ENCODE data around the gene ZNF420. TPM values are rescaled to one million over a fixed set of nuclear protein-coding genes. Genes with fewer than 3 reads are reported as not detected.
"Not testable (repeated sequence)": the region's sequence is repeated elsewhere in the genome, so short reads cannot be mapped to it uniquely, and the experiment has no call there.

ZNF420 gene
- total RNA-seq, 2 donors from 2014 or later, result 8.5 to 14.2 TPM

DNA sequence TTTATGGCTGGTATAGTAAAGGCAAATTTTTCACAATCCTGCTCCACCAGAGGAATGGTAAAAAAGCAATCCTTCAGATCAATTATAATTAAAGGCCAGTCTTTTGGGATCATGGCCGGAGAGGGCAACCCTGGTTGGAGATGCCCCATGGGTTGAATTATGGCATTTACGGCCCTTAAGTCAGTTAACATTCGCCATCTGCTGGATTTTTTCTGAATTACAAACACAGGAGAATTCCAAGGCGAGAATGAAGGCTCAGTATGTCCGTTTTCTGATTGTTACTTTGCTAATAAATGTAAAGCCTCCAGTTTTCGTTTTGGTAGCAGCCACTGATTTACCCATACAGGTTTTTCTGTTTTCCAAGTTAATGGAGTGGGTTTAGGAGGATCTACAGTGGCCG lies 33.5 kb downstream of the ZNF420 start:
- peaks cover 100% of the 10 kb centered on the region in 2 donors for H3K36me3 Mint-ChIP-seq
- peaks cover 54 to 62% of the 10 kb centered on the region in 2 donors for H3K9me3 Mint-ChIP-seq
- ATAC-seq, result not testable (repeated sequence)

DNA sequence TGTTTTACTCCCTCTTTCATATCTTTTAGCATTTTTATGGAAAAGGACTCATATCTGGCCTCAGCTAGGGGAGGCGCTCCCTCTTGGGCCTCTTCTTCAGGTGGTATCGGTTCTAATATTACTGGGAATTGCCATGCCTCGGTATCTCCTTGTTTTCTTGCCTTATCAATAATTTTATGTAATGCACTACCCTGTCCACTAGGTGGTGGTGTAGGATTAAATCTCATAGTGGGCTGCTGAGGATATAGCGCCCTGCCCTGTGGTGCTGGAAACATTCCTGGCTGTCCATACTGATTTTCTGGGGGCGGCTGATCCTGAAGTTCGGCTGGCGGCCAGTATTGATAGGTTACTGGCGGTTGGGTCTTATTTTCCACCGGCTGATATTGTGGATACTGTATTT lies 35.8 kb downstream of the ZNF420 start:
- Mint-ChIP-seq H3K27ac (no peak overlapping the region), H3K36me3 (peaks cover 88 to 90% of the 10 kb centered on the region in 2 donors), H3K9me3 (peaks cover 60 to 65% of the 10 kb centered on the region in 2 donors)
- no peak for DNase-seq (ENCODE audit: low spot score in 2 of 2)
- no peak for ATAC-seq

More for the DNA sequence above, 33.5 kb downstream of the ZNF420 start:
- not testable (repeated sequence) for H3K27ac Mint-ChIP-seq; DNase-seq (ENCODE audit: low spot score in 2 of 2)

DNA sequence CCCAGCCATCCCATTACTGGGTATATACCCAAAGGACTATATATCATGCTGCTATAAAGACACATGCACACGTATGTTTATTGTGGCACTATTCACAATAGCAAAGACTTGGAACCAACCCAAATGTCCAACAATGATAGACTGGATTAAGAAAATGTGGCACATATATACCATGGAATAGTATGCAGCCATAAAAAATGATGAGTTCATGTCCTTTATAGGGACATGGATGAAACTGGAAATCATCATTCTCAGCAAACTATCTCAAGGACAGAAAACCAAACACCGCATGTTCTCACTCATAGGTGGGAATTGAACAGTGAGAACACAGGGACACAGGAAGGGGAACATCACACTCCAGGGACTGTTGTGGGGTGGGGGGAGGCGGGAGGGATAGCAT lies 43.9 kb downstream of the ZNF420 start:
- ATAC-seq; DNase-seq (ENCODE audit: low spot score in 2 of 2); H3K27ac Mint-ChIP-seq: not testable (repeated sequence)
- peaks cover 65 to 66% of the 10 kb centered on the region in 2 donors for H3K36me3 Mint-ChIP-seq
- H3K9me3 Mint-ChIP-seq, result peaks cover 50 to 52% of the 10 kb centered on the region in 2 donors

DNA sequence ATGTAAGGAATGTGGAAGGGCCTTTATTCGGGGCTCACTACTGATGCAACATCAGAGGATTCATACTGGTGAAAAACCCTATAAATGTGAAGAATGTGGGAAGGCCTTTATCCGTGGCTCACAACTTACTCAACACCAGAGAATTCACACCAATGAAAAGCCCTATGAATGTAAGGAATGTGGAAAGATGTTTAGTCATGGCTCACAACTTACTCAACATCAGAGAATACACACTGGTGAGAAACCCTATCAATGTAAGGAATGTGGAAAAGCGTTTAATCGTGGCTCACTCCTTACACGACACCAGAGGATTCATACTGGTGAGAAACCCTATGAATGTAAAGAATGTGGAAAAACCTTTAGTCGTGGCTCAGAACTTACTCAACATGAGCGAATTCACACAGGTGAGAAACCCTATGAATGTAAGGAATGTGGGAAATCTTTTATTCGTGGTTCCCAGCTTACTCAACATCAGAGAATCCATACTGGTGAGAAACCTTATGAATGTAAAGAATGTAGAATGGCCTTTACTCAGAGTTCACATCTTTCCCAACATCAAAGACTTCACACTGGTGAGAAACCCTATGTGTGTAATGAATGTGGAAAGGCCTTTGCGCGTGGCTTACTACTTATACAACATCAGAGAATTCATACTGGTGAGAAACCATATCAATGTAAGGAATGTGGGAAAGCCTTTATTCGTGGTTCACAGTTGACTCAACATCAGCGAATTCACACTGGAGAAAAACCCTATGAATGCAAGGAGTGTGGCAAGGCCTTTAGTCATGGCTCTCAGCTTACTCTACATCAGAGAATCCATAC lies 50.0 kb downstream of the ZNF420 start:
- Mint-ChIP-seq H3K9me3 (peaks cover 56 to 70% of the 10 kb centered on the region in 2 donors), H3K36me3 (peaks cover 84 to 91% of the 10 kb centered on the region in 2 donors), H3K27ac (no peak overlapping the region)

DNA sequence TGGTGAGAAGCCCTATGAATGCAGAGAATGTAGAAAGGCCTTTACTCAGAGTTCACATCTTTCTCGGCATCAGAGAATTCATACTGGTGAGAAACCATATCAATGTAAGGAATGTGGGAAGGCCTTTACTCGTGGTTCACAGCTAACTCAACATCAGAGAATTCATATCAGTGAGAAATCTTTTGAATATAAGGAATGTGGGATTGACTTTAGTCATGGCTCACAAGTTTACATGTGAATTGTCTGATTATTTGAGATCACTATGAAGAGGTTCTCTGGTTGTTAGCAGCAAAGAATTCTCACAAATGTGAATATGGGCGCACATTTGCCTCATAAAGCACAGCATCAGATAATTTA lies 50.6 kb downstream of the ZNF420 start:
- DNase-seq (ENCODE audit: low spot score in 2 of 2) (no peak), ATAC-seq (no peak)
- no peak overlapping the region for H3K27ac Mint-ChIP-seq
- peaks cover 87 to 91% of the 10 kb centered on the region in 2 donors for H3K36me3 Mint-ChIP-seq
- peaks cover 61 to 75% of the 10 kb centered on the region in 2 donors for H3K9me3 Mint-ChIP-seq

More for the DNA sequence above, 50.0 kb downstream of the ZNF420 start:
- peak in 1 of 2 donors; percentile 33 for ATAC-seq
- DNase-seq (ENCODE audit: low spot score in 2 of 2), result no peak

GRCh38 chr19:37136111-37136510 lies 57.9 kb downstream of the ZNF420 start:
- Mint-ChIP-seq H3K36me3 (peaks cover 74 to 76% of the 10 kb centered on the region in 2 donors), H3K9me3 (peaks cover 53 to 66% of the 10 kb centered on the region in 2 donors), H3K27ac (no peak overlapping the region)
- no peak for ATAC-seq
- DNase-seq (ENCODE audit: low spot score in 2 of 2), result no peak

DNA sequence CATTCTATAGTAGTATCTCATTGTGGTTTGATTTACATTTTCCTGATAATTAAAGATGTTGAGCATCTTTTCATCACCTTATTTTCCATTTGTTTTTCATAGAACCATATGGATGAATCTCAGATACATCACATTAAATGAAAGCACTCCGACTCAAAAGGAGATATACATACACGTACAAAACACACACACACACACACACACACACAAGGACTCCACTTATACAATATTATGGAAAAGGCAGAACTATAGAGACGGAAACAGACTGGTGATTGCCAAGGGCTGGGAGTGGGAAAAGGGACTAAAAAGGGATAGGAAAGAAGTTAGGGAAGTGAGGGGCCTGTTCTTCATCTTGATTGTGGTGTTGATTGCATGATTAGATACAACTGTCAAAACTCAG lies 70.0 kb downstream of the ZNF420 start:
- peaks cover 60% of the 10 kb centered on the region in 2 donors for H3K36me3 Mint-ChIP-seq
- DNase-seq (ENCODE audit: low spot score in 2 of 2) (no peak), ATAC-seq (no peak)
- H3K9me3 Mint-ChIP-seq, result peaks cover 39 to 44% of the 10 kb centered on the region in 2 donors
- no peak overlapping the region for H3K27ac Mint-ChIP-seq

DNA sequence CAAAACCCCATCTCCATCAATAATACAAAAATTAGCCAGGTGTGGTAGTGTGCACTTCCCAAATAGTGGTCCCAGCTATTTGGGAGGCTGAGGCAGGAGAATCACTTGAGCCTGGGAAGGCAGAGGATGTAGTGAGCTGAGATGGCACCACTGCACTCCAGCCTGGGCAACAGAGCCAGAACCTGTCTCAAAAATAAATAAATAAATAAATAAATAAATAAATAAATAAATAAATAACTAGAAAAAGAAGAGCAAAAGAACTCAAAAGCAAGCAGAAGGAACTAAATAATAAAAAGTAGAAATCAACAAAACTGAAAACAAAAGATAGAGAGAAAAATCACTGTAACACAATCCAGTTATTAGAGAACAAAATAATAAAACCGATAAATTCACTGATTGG lies 81.9 kb downstream of the ZNF420 start:
- Mint-ChIP-seq H3K27ac (no peak overlapping the region), H3K36me3 (peaks cover 89 to 93% of the 10 kb centered on the region in 2 donors), H3K9me3 (peaks cover 46 to 52% of the 10 kb centered on the region in 2 donors)
- DNase-seq (ENCODE audit: low spot score in 2 of 2), result no peak
- ATAC-seq, result no peak

DNA sequence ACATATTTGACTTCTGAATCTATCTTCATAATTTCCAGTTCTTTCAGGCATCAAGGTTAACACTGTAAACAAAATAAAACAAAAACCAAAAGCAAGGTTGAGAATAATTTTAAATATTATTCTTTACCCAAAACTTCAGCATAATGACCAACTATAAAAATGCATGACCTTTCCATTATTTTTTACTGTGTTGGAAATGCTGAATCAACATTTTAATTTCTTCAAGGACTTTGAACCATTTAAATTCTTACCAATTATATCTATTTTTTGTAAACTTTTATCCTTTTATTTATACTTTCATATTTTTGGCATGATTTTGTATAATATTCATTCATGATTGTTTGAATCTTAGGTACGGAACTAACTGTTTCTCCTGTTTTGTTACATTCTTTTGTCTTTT lies 87.4 kb downstream of the ZNF420 start:
- peaks cover 76 to 87% of the 10 kb centered on the region in 2 donors for H3K36me3 Mint-ChIP-seq
- DNase-seq (ENCODE audit: low spot score in 2 of 2), result no peak
- H3K9me3 Mint-ChIP-seq, result peaks cover 42 to 46% of the 10 kb centered on the region in 2 donors
- H3K27ac Mint-ChIP-seq, result no peak overlapping the region
- ATAC-seq, result no peak

DNA sequence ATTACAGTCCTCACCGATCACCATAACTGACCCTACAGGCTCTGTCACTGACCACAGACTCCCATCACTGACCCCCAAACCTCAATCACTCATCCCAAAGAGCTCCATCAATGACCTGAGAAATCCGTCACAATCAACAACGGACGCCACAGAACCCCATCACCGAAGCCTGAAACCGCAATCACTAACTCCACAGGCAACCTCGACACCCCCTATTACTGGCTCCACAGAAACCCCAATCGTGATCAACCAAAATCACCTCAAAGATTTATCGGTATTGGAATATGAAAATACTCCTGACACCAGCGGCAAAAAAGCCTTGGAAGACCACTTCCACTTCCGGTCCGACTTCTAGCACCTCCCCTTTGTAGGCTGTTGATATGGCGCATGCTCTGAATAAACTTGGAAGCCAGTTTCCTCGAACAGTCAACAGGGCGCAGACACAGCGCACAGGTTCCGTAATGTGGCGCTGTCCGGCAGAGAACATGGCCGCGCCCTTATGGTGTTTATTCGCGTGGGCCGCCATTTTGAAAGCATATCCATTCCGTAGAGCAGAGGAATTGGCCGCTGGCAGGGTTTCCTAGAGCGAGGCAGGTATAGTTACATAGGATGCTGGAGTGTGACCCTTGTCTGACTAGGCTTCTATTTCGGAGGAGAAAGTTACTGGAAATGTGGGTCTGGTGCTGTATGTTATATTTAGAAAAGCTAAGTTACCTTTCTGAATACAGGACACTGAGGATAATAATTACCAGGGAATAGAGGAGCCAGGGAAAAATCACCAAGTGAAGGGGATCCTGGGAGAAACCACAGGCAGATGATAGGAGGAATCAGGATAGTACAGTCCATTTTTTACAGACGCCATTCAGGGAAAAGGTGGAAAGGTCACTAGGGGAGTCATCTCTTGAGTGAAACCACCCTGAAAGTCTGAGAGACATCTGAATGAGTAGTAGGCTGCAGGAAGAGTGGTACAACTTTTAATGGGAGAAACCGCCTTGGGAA lies 94.4 kb downstream of the ZNF420 start, which contains the start of gene ZNF585A:
Gene ZNF585A (minus strand): TSS at position 328 of the 999 bp plus-strand sequence. CDS start 2,785 bp downstream, outside the sequence.
- ATAC-seq, result peak; percentile 99 to 100
- Mint-ChIP-seq H3K27ac (no peak within 1 kb of the TSS), H3K9me3 (peaks cover 26 to 34% of the 10 kb centered on the region in 2 donors), H3K36me3 (peaks cover 30 to 52% of the 10 kb centered on the region in 2 donors)
- DNase-seq (ENCODE audit: low spot score in 2 of 2), result peak; percentile 77 to 88

Other genes starting within 250 kb of the ZNF420 start
- gene ZNF790, start 240.0 kb upstream of the ZNF420 start, total RNA-seq, result 1 to 10 TPM; 4.6 to 8.0 TPM
- 1 to 10 TPM; 4.3 to 5.7 TPM for gene ZNF345, start 227.6 kb upstream of the ZNF420 start, total RNA-seq
- 1 to 10 TPM; 3.4 to 4.9 TPM for gene ZNF829, start 162.1 kb upstream of the ZNF420 start, total RNA-seq
- 1 to 10 TPM; 4.5 to 8.9 TPM for gene ZNF568, start 162.1 kb upstream of the ZNF420 start, total RNA-seq
- 1 to 10 TPM; 8.5 to 9.2 TPM for gene ZNF585A, start 94.3 kb downstream of the ZNF420 start, total RNA-seq
- gene ZNF585B, start 132.1 kb downstream of the ZNF420 start, total RNA-seq, result 10 to 100 TPM in 1 of 2 donors, 1 to 10 TPM in 1; 4.7 to 11.8 TPM
- 10 to 100 TPM in 1 of 2 donors, 1 to 10 TPM in 1; 8.1 to 10.4 TPM for gene ZNF383, start 139.8 kb downstream of the ZNF420 start, total RNA-seq

All from activated naive CD4-positive, alpha-beta T cell treated with anti-CD3 and anti-CD28 coated beads, Interleukin-2, amount 50 U/mL, for 72 hours (primary cell).